ENCODE results near the gene ARHGAP10. TPM values are rescaled to one million over a fixed set of nuclear protein-coding genes. Genes with fewer than 3 reads are reported as not detected.

ARHGAP10 gene
- total RNA-seq, 1 experiment from 2014 or later, result 36.9 TPM

DNA sequence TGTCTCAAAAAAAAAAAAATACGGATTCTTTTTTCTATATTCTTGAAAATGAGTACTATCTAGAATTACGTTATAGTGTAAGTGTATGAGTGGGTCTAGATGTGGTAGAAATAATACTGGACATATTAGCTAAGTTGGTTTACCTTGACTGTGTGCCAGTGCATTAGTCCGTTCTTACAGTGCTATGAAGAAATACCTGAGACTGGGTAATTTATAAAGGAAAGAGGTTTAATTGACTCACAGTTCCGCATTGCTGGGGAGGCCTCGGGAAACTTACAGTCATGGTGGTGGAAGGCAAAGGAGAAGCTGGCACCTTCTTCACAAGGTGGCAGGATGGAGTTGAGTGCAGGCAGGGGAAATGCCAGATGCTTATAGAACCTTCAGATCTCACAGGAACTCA lies 92.4 kb downstream of the ARHGAP10 start:
- Histone ChIP-seq H3K9me3 (replicated peaks) (no peaks in the 10 kb centered on the region), H3K4me3 (no peak overlapping the region), H3K27ac (no peak overlapping the region), H3K4me1 (replicated peaks) (peaks cover 11% of the 10 kb centered on the region), H3K27me3 (replicated peaks) (no peaks in the 10 kb centered on the region), H3K36me3 (peaks cover 30% of the 10 kb centered on the region)
- DNase-seq (ENCODE audit: low read depth in 1 of 2, low spot score in 2 of 2), result no peak

DNA sequence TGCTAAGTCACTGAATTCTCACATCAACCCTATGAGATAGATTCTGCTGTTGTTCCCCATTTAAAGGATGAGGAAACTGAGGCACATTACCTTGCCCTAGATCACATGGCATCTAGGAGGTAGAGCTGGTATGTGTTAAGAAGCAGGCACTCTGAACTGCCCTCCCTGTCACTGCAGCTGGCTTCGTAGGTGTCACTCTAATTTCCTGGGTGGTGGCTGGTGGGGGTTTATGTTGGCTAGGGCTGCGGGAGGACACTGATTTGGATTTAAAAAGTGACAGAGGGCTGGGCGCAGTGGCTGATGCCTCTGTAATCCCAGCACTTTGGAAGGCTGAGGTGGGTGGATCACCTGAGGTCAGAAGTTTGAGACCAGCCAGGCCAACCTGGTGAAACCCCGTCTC lies 93.0 kb downstream of the ARHGAP10 start:
- Histone ChIP-seq H3K4me3 (no peak overlapping the region), H3K27me3 (replicated peaks) (no peaks in the 10 kb centered on the region), H3K9me3 (replicated peaks) (no peaks in the 10 kb centered on the region), H3K4me1 (replicated peaks) (peaks cover 17% of the 10 kb centered on the region), H3K27ac (no peak overlapping the region), H3K36me3 (peaks cover 30% of the 10 kb centered on the region)
- DNase-seq (ENCODE audit: low read depth in 1 of 2, low spot score in 2 of 2), result no peak

DNA sequence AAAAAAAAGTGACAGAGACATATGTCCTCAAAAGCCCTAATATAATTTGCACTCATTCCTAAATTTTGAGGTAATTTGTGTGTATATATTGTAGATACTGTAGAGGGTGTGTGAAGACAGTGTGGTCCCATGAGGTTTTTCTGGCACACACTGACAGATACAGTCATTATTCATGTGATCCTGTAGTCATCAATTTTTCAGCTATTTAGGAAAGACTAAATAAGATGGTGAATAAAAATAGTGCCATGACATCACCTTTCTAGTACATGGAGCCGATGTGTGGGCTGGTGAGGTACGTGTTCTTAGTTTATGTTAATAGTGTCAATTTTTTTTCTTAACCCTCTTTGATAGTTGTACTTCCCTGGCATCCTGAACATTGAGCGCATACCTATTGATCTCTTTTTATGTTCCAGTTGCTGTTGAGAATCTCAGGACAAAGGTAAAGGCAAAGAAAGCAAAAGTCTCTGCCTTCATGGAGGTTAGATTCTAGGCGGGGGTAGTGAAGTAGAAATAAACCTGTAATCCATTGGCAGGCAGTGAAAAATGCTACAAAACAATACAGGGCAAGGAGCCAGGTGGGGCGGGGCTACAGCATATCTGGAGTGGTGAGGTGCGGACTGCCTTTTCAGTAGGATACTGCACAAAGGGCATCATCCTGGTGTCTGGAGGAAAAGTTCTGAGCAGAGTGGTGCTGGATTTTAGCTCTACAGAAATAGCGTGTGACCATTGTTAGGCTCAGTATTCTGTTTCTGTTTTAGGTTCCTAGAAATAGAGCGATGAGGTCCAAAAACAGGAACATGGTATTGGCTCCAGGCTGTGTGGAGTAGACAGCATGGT lies 93.8 kb downstream of the ARHGAP10 start:
- H3K36me3 ChIP-seq, result peaks cover 30% of the 10 kb centered on the region
- no peak for DNase-seq (ENCODE audit: low read depth in 1 of 2, low spot score in 2 of 2)
- no peak overlapping the region for H3K27ac ChIP-seq
- H3K27me3 ChIP-seq (replicated peaks), result no peaks in the 10 kb centered on the region
- no peaks in the 10 kb centered on the region for H3K9me3 ChIP-seq (replicated peaks)
- peaks cover 21% of the 10 kb centered on the region for H3K4me1 ChIP-seq (replicated peaks)
- no peak overlapping the region for H3K4me3 ChIP-seq

DNA sequence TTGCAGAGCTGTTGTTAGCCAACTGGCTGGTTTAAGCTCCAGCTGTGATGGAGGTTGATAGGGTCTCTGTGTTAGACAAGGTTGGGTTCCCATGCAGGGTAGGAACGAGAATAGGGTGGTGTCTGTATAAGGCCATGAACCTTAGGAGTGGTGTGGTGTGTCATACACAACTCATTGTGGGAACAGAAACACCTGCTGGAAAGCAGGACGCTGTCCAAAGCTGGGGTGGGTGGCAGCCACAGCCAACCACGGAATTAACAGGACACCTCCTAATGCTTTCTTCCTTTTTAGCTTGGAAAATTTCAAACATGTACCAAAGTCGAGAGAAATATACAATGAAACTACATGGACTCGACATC lies 94.4 kb downstream of the ARHGAP10 start:
- Histone ChIP-seq H3K27ac (no peak overlapping the region), H3K4me1 (replicated peaks) (peaks cover 26% of the 10 kb centered on the region), H3K9me3 (replicated peaks) (no peaks in the 10 kb centered on the region), H3K27me3 (replicated peaks) (no peaks in the 10 kb centered on the region), H3K36me3 (peaks cover 30% of the 10 kb centered on the region), H3K4me3 (no peak overlapping the region)
- DNase-seq (ENCODE audit: low read depth in 1 of 2, low spot score in 2 of 2), result no peak

DNA sequence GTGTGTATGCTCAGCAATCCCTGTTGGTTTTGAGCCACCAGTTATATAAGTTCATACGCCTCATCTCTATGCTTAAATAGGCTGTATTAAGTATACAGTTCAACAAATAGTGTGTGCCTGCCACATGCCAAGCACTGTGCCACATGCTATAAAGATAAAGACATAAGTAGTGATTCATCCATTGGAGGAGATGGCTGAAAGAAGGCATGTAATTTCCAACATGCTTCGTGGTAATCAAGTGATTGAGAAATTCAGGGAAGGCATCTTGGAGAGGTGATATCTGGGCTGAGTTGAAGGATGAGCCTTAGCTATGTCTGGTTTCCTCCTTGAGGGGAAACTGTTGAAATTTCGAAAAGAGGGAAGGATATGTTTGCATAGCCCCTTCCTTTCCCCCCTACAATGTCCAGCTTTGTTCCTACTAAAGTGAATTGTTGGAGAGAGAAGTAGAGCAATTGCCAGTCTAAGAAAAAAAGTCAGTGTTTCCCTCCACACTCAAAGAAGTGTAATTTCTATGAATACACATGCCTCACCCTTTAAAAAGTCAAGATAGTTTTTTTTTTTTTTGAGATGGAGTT lies 96.5 kb downstream of the ARHGAP10 start:
- H3K27me3 ChIP-seq (replicated peaks), result no peaks in the 10 kb centered on the region
- H3K36me3 ChIP-seq, result peaks cover 30% of the 10 kb centered on the region
- DNase-seq (ENCODE audit: low read depth in 1 of 2, low spot score in 2 of 2), result no peak
- no peak overlapping the region for H3K4me3 ChIP-seq
- 0 out of 2 replicates have a peak, but pooled peaks cover 5% of the 10 kb centered on the region for H3K9me3 ChIP-seq (replicated peaks)
- peaks cover 32% of the 10 kb centered on the region for H3K4me1 ChIP-seq (replicated peaks)
- H3K27ac ChIP-seq, result no peak overlapping the region

DNA sequence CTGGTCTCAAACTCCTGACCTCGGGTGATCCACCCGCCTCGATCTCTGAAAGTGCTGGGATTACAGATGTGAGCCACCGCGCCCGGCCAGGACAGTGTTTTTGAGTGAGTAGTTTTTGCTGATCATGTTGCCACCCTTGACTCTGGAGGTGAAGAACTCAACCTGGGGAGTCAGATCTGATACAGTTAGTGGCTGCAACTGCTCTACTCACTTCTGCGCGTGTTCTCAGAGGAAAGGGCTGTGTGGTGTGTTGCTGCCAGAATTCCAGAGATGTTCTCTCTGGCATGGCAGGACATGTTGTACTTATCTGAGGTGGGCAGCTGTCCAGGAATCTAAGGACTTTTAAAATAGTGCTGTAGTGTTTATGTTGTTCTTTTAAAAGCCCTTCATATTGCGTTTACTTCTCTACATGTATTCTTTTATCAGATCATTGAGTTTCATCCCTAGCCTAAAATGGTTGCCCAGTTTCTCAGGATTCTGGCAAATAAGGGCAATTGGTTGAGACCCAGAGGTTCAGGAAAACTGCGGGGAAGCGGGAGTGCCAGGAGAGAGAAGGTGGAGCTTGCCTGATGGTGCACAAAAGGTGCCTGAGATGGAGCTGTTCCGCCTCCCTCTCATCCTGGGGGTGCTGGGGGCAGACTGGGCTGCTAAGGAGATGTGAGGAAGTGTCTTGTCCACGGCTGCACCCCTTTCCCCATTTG lies 97.7 kb downstream of the ARHGAP10 start:
- H3K4me1 ChIP-seq (replicated peaks), result peaks cover 32% of the 10 kb centered on the region
- H3K27ac ChIP-seq, result no peak overlapping the region
- H3K27me3 ChIP-seq (replicated peaks), result no peaks in the 10 kb centered on the region
- no peak overlapping the region for H3K4me3 ChIP-seq
- H3K36me3 ChIP-seq, result peaks cover 22% of the 10 kb centered on the region
- H3K9me3 ChIP-seq (replicated peaks), result 0 out of 2 replicates have a peak, but pooled peaks cover 5% of the 10 kb centered on the region
- no peak for DNase-seq (ENCODE audit: low read depth in 1 of 2, low spot score in 2 of 2)

DNA sequence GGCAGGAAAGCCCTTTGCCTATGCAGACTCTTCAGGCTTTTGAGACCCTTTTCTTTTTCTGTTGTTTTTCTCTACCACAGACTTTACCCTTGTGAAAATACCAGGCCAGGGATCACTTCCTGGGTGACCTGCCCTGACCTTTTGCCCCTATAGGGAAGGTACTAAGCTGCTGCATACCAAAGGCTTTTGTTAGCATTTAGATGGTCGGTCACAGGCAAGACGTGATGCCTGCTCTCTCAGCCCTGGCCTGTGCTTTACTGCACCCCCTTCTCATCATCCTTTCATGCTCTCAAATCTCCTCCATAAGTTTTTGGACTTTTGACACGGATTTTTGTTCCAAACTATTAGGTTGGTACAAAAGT lies 98.2 kb downstream of the ARHGAP10 start:
- Histone ChIP-seq H3K27ac (no peak overlapping the region), H3K9me3 (replicated peaks) (0 out of 2 replicates have a peak, but pooled peaks cover 5% of the 10 kb centered on the region), H3K27me3 (replicated peaks) (no peaks in the 10 kb centered on the region), H3K4me3 (no peak overlapping the region), H3K4me1 (replicated peaks) (peaks cover 32% of the 10 kb centered on the region), H3K36me3 (peaks cover 17% of the 10 kb centered on the region)
- DNase-seq (ENCODE audit: low read depth in 1 of 2, low spot score in 2 of 2), result no peak

DNA sequence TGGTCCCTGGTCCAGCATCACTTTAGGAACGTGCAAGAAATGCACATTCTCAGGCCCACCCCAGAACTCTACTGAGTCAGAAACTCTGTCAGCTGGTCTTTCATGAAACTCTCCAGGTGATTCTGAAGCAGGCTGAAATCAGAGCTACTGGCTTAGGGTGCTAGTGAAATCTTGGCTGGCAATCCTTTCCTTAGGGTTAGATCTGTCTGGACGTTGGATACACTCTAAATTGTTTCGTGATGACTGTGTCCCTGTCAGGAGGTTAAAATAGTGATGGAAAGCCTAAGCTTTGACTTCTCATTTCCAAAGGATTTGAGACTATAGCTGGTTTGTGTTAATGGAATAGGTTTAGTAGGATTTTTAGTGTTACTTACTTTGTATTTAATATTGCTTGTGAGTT lies 99.1 kb downstream of the ARHGAP10 start:
- no peak overlapping the region for H3K4me3 ChIP-seq
- peaks cover 11% of the 10 kb centered on the region for H3K36me3 ChIP-seq
- H3K4me1 ChIP-seq (replicated peaks), result peaks cover 27% of the 10 kb centered on the region
- H3K9me3 ChIP-seq (replicated peaks), result 0 out of 2 replicates have a peak, but pooled peaks cover 5% of the 10 kb centered on the region
- no peaks in the 10 kb centered on the region for H3K27me3 ChIP-seq (replicated peaks)
- peak in 1 of 2 experiments; percentile 37 for DNase-seq (ENCODE audit: low read depth in 1 of 2, low spot score in 2 of 2)
- H3K27ac ChIP-seq, result peak overlapping the region; percentile 65

DNA sequence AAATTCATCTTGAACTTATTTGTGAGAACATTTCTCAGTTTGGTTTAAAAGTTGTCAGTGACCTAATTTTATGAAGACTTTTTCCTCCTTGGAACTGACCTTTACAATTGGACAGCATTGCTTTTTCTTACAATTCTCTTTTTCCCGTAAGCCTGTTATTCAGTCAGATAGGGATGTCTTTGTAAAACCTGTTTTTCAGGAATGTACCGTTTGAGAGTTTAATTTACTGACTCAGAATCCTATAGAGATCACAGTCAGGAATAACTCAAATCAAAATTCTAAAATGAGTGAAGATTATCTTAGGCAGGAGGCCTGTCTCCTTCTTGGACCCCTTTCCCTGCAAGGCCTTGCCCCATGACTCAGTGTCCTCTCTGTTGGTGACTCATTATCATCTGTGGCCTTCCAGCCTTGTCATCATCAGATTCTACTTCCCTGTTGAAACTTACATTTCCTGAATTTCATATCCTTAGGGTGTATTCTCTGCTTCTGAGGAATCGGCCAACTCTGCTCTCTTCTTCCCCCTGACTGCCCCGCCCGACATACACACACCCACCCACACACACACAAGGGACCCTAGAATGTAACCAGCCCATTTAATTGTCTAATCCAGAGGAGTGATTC lies 99.8 kb downstream of the ARHGAP10 start:
- DNase-seq (ENCODE audit: low read depth in 1 of 2, low spot score in 2 of 2), result peak; percentile 74

DNA sequence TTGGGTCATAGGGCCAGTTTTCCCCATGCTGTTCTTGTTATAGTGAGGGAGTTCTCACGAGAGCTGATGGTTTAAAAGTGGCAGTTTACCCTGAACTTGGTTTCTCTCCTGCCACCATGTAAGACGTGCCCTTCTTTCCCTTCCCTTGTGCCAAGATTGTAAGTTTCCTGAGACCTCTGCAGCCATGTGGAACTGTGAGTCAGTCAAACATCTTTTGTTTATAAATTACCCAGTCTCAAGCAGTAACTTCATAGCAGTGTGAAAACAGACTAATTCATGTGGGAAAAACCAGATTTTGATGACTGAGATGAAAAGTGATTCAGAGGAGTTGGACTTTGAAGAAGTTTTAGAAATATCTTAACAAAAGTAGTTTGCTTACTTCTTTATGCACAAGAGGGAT lies 101.4 kb downstream of the ARHGAP10 start:
- H3K9me3 ChIP-seq (replicated peaks), result 0 out of 2 replicates have a peak, but pooled peaks cover 5% of the 10 kb centered on the region
- H3K4me3 ChIP-seq, result no peak overlapping the region
- peaks cover 10% of the 10 kb centered on the region for H3K36me3 ChIP-seq
- peaks cover 27% of the 10 kb centered on the region for H3K4me1 ChIP-seq (replicated peaks)
- DNase-seq (ENCODE audit: low read depth in 1 of 2, low spot score in 2 of 2), result no peak
- H3K27me3 ChIP-seq (replicated peaks), result no peaks in the 10 kb centered on the region
- H3K27ac ChIP-seq, result no peak overlapping the region

More for the DNA sequence above, 99.8 kb downstream of the ARHGAP10 start:
- Histone ChIP-seq H3K4me3 (no peak overlapping the region), H3K4me1 (replicated peaks) (peaks cover 27% of the 10 kb centered on the region), H3K27ac (peak overlapping the region; percentile 65), H3K36me3 (peaks cover 10% of the 10 kb centered on the region), H3K27me3 (replicated peaks) (no peaks in the 10 kb centered on the region), H3K9me3 (replicated peaks) (0 out of 2 replicates have a peak, but pooled peaks cover 5% of the 10 kb centered on the region)

DNA sequence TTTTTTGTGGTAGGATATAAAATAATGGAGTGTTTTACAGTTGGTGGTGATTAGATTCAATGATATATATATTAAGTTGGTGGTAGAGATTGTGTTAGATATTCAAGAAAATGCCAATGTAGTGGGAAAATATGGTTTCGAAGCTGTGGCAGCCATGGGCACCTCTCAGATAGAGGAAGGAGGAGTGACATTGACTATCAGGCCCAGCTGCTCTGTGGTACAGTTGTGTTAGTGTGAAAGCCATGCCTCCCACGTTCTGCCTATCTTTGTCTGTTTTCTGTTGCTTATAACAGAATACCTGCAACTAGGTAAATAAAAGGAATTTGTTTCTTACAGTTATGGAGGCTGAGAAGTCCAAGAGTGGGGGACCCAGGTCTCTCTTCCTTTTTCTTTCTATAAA lies 101.9 kb downstream of the ARHGAP10 start:
- Histone ChIP-seq H3K4me1 (replicated peaks) (peaks cover 27% of the 10 kb centered on the region), H3K27ac (no peak overlapping the region), H3K27me3 (replicated peaks) (no peaks in the 10 kb centered on the region), H3K9me3 (replicated peaks) (0 out of 2 replicates have a peak, but pooled peaks cover 5% of the 10 kb centered on the region), H3K36me3 (peaks cover 10% of the 10 kb centered on the region), H3K4me3 (no peak overlapping the region)
- no peak for DNase-seq (ENCODE audit: low read depth in 1 of 2, low spot score in 2 of 2)

DNA sequence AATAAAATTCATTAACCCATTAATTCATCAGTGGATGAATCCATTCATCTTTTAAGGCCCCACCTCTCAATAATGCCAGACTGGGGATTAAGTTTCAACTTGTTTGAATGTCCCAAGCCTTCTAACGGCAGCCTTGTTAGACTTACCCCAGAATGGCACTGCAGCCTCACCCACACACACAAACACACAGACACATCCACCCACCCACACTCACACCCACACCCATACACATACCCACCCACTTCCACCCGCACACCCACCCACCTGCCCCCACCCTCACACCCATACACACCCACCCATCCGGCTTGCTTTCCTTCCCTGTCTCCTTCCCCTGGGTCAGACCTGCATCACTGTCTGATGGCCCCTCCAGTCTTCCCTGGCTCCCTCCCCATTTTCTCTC lies 102.6 kb downstream of the ARHGAP10 start:
- H3K4me1 ChIP-seq (replicated peaks), result peaks cover 25% of the 10 kb centered on the region
- no peak overlapping the region for H3K4me3 ChIP-seq
- H3K9me3 ChIP-seq (replicated peaks), result 0 out of 2 replicates have a peak, but pooled peaks cover 5% of the 10 kb centered on the region
- DNase-seq (ENCODE audit: low read depth in 1 of 2, low spot score in 2 of 2), result no peak
- H3K36me3 ChIP-seq, result peaks cover 10% of the 10 kb centered on the region
- no peaks in the 10 kb centered on the region for H3K27me3 ChIP-seq (replicated peaks)
- no peak overlapping the region for H3K27ac ChIP-seq

DNA sequence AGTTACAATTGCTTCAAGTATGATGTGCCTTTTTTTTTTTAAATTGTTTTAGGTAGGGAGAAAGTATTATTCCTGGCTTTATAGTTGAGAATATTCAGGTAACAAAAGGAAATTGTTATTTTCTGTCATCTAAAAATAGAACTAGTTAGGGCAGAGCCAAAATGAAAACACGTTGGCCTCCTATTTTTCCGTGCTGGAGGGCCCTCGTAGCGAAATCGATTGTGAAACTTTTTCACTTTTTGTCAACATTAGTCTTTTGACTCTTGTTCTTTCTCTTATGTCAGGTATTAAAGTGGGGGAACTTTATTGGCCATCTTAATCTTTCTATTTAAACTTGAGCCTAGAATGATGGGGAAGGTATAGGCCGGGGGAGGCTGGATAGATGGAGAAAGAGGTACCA lies 104.9 kb downstream of the ARHGAP10 start:
- H3K4me3 ChIP-seq, result no peak overlapping the region
- peaks cover 10% of the 10 kb centered on the region for H3K36me3 ChIP-seq
- H3K27ac ChIP-seq, result no peak overlapping the region
- H3K27me3 ChIP-seq (replicated peaks), result no peaks in the 10 kb centered on the region
- DNase-seq (ENCODE audit: low read depth in 1 of 2, low spot score in 2 of 2), result no peak
- H3K4me1 ChIP-seq (replicated peaks), result peaks cover 5% of the 10 kb centered on the region
- H3K9me3 ChIP-seq (replicated peaks), result 0 out of 2 replicates have a peak, but pooled peaks cover 5% of the 10 kb centered on the region

All from SJSA1 (cell line).